ENCODE measurements around the gene RAB34.
"Not testable (repeated sequence)": the region's sequence is repeated elsewhere in the genome, so short reads cannot be mapped to it uniquely, and the experiment has no call there.

Gene RAB34

GRCh38 chr17:28726627-28727491 is 9.2 kb upstream of the RAB34 start:
- peak in 13 of 14 donors; percentile 55 to 92 (median 86) for DNase-seq

GRCh38 chr17:28726226-28726626 is 8.6 kb upstream of the RAB34 start, which contains the start of gene TLCD1:
TSS of gene TLCD1 (minus strand) at chr17:28726233. CDS start at chr17:28726097, 136 bp downstream.
- peak in 11 of 14 donors; percentile 33 to 83 (median 66) for DNase-seq

- DNase-seq, result peak in 3 of 14 donors; percentile 32 to 79 (median 33)
Measured at GRCh38 chr17:28725660-28726225, 8.1 kb upstream of the RAB34 start.

- DNase-seq, result peak in 1 of 14 donors; percentile 20
Measured at GRCh38 chr17:28725166-28725659, 7.5 kb upstream of the RAB34 start.

GRCh38 chr17:28724500-28725165 is 7.0 kb upstream of the RAB34 start:
- DNase-seq, result no peak

GRCh38 chr17:28723836-28724499 is 6.3 kb upstream of the RAB34 start:
- DNase-seq, result not testable (repeated sequence)

- no peak for DNase-seq
Measured at GRCh38 chr17:28723159-28723835, 5.6 kb upstream of the RAB34 start.

- no peak for DNase-seq
Measured at GRCh38 chr17:28722417-28723158, 4.9 kb upstream of the RAB34 start.

GRCh38 chr17:28720997-28721329 is 3.3 kb upstream of the RAB34 start:
- not testable (repeated sequence) for DNase-seq

- peak in 1 of 14 donors; percentile 7 for DNase-seq
Measured at GRCh38 chr17:28720247-28720996, 2.8 kb upstream of the RAB34 start.

- DNase-seq, result no peak
Measured at GRCh38 chr17:28719021-28719433, 1.4 kb upstream of the RAB34 start.

GRCh38 chr17:28718333-28719020 is 809 bp upstream of the RAB34 start:
- DNase-seq, result no peak

GRCh38 chr17:28716740-28717577 is 709 bp downstream of the RAB34 start:
- no peak for DNase-seq

- DNase-seq, result no peak
Measured at GRCh38 chr17:28715217-28715616, 2.5 kb downstream of the RAB34 start.

- DNase-seq, result no peak
Measured at GRCh38 chr17:28714281-28714680, 3.4 kb downstream of the RAB34 start.

GRCh38 chr17:28712705-28713415 is 4.8 kb downstream of the RAB34 start:
- no peak for DNase-seq

- peak in 1 of 14 donors; percentile 33 for DNase-seq
Measured at GRCh38 chr17:28712032-28712704, 5.5 kb downstream of the RAB34 start.

GRCh38 chr17:28711723-28712031 is 6.0 kb downstream of the RAB34 start, which contains the start of gene PROCA1:
TSS of gene PROCA1 (minus strand) at chr17:28711888. CDS start at chr17:28711660, 228 bp downstream.
- no peak for DNase-seq
